HEK293T (cell line): ENCODE measurements around the gene RNF181.

ENCODE experiments used
- ARNT ChIP-seq: fragments of 450-650 bp; IDR thresholded peaks from 2 replicates; pipeline ENCODE4 v1.6.1; 2017; ENCODE audit warnings: mild to moderate bottlenecking
- BHLHE40 ChIP-seq: fragments of 450-650 bp; IDR thresholded peaks from 2 replicates; pipeline ENCODE4 v1.6.1; 2016; ENCODE audit warnings: mild to moderate bottlenecking, moderate library complexity, borderline replicate concordance
- CTBP1 ChIP-seq: fragments of 450-650 bp; IDR thresholded peaks from 2 replicates; pipeline ENCODE4 v1.6.1; 2016; ENCODE audit warnings: borderline replicate concordance
- ELF4 ChIP-seq: fragments of 450-650 bp; IDR thresholded peaks from 2 replicates; pipeline ENCODE4 v1.6.1; 2017; ENCODE audit warnings: antibody characterized with exemption
- FOXK2 ChIP-seq: fragments of 450-650 bp; IDR thresholded peaks from 2 replicates; pipeline ENCODE4 v1.6.1; 2016; ENCODE audit warnings: mild to moderate bottlenecking
- FOXM1 ChIP-seq: fragments of 450-650 bp; IDR thresholded peaks from 2 replicates; pipeline ENCODE4 v1.6.1; 2017; ENCODE audit warnings: mild to moderate bottlenecking, borderline replicate concordance
- HDGF ChIP-seq: fragments of 450-650 bp; IDR thresholded peaks from 2 replicates; pipeline ENCODE4 v1.6.1; 2017; ENCODE audit warnings: antibody characterized with exemption, borderline replicate concordance
- L3MBTL2 ChIP-seq: fragments of 450-650 bp; conservative IDR thresholded peaks from 2 replicates; pipeline ENCODE4 v1.6.1; 2016; ENCODE audit warnings: mild to moderate bottlenecking
- LEF1 ChIP-seq: fragments of 450-650 bp; IDR thresholded peaks from 2 replicates; pipeline ENCODE4 v1.6.1; 2017; ENCODE audit warnings: mild to moderate bottlenecking, borderline replicate concordance
- NFRKB ChIP-seq: fragments of 450-650 bp; IDR thresholded peaks from 2 replicates; pipeline ENCODE4 v1.6.1; 2016; ENCODE audit warnings: mild to moderate bottlenecking, moderate library complexity
- SP1 ChIP-seq: fragments of 450-650 bp; IDR thresholded peaks from 2 replicates; pipeline ENCODE4 v1.6.1; 2017
- SUZ12 ChIP-seq: fragments of 450-650 bp; IDR thresholded peaks from 2 replicates; pipeline ENCODE4 v1.6.1; 2016; ENCODE audit warnings: mild to moderate bottlenecking
- ZNF384 ChIP-seq: fragments of 450-650 bp; IDR thresholded peaks from 2 replicates; pipeline ENCODE4 v1.6.1; 2016

GRCh38 chr2:85575739-85576138 is 19.8 kb upstream of the RNF181 start:
- TF ChIP-seq HDGF (no peak), CTBP1 (no peak), SUZ12 (no peak), BHLHE40 (no peak), L3MBTL2 (no peak), NFRKB (no peak), ARNT (no peak), SP1 (no peak), ELF4 (no peak), FOXK2 (no peak), FOXM1 (no peak), LEF1 (no peak), ZNF384 (no peak)
